Measurements from ENCODE around the gene FAM174C.
A peak's percentile ranks its signal among the peaks of the same experiment; 100 is the strongest.

Gene FAM174C

DNA sequence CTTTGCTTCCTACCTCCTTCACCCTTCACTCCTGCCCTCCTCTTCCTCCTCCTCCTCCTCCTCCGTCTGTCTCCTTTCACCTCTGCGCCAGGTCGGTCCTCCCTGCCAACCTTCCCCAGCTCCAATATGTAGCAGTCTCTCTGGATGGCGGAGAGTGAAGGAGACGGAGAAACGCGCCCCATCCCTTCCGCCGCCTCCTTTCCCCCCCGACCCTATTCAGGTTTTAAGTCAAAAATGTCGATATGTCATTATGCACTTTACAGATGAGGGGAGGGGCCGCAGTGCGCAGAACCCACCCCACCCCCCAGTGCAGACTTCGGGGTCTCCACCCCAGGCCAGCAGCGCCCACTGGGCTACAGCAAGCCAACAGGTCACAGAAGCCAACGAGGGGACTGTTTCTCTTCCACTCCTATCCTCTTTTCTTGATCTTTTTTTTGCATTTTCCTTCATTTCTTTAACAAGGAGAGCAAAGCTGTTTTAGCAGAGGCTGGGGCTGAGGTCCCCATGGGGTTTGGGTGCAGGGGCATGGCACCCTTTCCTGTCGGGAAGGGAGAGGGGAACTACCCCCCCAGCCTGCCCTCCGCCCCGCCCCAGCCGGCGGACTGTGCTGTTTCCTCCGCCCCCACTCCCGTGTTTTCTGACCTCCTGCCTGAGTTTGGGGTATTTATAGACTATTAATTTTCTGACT, 17.7 kb upstream of the FAM174C start:
- TF ChIP-seq, protein P1, sequence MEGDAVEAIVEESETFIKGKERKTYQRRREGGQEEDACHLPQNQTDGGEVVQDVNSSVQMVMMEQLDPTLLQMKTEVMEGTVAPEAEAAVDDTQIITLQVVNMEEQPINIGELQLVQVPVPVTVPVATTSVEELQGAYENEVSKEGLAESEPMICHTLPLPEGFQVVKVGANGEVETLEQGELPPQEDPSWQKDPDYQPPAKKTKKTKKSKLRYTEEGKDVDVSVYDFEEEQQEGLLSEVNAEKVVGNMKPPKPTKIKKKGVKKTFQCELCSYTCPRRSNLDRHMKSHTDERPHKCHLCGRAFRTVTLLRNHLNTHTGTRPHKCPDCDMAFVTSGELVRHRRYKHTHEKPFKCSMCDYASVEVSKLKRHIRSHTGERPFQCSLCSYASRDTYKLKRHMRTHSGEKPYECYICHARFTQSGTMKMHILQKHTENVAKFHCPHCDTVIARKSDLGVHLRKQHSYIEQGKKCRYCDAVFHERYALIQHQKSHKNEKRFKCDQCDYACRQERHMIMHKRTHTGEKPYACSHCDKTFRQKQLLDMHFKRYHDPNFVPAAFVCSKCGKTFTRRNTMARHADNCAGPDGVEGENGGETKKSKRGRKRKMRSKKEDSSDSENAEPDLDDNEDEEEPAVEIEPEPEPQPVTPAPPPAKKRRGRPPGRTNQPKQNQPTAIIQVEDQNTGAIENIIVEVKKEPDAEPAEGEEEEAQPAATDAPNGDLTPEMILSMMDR (IDR thresholded peaks at IDR 0.05): no peak
- Histone ChIP-seq H3K27ac (peak overlapping the region; percentile 88 to 99), H3K4me3 (peak overlapping the region; percentile 13)
- DNase-seq (ENCODE audit: low spot score): no peak

DNA sequence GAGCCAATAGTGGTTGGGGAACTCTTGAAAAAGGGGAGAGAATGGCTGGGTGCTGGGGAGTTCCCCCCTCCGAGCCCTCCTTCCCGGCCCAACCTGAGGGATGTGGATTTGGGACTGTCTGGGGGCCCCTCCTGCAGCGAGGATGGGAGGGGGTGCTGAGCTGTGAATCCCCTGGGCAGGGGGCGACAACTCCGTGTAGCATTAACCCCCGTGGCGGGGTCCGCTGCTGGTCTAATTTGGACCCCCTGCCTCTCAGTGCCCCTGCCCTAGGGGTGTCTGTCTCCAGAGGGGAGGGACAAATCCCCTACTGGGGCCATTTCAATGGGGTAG, 17.2 kb upstream of the FAM174C start:
- DNase-seq (ENCODE audit: low spot score): no peak
- Histone ChIP-seq H3K4me3 (peak overlapping the region; percentile 13), H3K27ac (peak overlapping the region; percentile 88 to 99)
- TF ChIP-seq, protein P1 (IDR thresholded peaks at IDR 0.05): no peak

DNA sequence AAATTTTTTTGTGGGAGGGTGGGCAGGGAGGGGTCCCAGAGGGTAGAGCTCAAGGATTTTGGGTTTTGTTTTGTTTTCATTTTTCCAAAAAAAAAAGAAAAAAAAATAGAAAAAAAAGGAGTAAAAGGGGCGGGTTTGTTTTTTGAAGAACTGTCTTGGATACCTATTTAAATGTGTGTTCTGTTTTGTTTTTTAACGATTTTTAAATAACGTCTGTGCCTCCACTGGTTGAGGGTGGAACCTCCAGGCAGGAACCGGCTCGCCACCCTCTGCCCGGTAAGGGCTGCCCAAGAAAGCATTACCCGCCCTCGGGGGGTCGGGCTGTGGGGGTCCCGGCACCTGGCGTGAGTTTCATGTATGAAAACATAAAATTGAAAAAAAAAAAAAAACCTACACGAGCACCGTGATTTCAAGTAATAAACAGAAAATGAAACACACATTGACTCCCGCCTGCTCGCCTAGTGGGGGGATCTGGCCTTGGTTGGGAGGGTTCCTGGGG, 16.6 kb upstream of the FAM174C start:
- H3K27ac ChIP-seq: peak overlapping the region; percentile 88 to 99
- TF ChIP-seq, protein P1 (IDR thresholded peaks at IDR 0.05): no peak
- DNase-seq (ENCODE audit: low spot score): no peak
- peak overlapping the region; percentile 93 for H3K4me3 ChIP-seq

- Histone ChIP-seq H3K4me3 (peak overlapping the region; percentile 93), H3K27ac (peak overlapping the region; percentile 88 to 99)
- peak; percentile 87 for DNase-seq (ENCODE audit: low spot score)
- TF ChIP-seq, protein P1 (IDR thresholded peaks at IDR 0.05): no peak
Measured at GRCh38 chr19:1259206-1259875, 16.0 kb upstream of the FAM174C start.

DNA sequence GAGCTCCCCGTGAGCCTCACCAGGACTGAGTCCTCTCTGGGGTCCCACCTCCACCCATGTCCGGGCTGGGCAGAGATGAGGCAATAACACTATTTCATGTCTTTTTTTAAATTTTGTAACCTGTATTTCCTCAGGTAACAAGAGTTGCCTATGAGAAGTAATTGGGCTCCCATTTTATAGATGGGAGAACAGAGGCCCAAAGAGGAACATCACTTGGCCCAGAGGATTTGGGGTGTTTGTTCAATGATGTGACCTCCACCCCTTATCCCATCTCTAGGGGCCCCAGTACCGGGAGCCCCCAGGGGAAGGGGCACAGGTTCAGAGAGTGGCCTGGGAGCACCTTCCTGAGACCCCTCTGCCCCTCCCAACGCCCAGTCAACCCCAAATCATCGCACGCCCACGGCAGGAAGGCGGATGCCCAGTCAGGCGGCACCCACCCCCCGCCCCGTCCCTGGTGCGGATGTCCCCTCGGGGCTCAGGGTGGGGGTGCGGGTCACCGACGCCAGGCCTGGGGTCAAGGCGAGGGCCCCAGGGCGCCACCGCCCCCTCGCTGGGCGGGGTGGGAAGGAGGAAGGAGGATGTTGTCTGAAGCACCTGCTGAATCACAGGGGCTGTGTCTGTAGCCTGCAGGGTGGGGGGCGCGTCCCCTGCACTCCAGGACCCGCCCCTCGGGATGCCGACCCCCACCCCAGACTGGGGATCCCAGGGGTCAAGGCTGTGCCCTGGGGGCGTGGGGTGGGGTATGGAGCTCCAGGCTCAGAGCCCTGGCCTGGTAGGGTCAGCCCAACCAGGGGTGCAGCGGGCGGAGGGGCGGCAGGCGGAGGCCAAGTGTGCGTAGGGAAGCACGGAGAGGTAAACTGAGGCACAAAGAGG, 15.2 kb upstream of the FAM174C start:
- TF ChIP-seq, protein P1 (IDR thresholded peaks at IDR 0.05): no peak
- DNase-seq (ENCODE audit: low spot score): peak; percentile 82
- peak overlapping the region; percentile 88 to 99 for H3K27ac ChIP-seq
- H3K4me3 ChIP-seq: peak overlapping the region; percentile 93

DNA sequence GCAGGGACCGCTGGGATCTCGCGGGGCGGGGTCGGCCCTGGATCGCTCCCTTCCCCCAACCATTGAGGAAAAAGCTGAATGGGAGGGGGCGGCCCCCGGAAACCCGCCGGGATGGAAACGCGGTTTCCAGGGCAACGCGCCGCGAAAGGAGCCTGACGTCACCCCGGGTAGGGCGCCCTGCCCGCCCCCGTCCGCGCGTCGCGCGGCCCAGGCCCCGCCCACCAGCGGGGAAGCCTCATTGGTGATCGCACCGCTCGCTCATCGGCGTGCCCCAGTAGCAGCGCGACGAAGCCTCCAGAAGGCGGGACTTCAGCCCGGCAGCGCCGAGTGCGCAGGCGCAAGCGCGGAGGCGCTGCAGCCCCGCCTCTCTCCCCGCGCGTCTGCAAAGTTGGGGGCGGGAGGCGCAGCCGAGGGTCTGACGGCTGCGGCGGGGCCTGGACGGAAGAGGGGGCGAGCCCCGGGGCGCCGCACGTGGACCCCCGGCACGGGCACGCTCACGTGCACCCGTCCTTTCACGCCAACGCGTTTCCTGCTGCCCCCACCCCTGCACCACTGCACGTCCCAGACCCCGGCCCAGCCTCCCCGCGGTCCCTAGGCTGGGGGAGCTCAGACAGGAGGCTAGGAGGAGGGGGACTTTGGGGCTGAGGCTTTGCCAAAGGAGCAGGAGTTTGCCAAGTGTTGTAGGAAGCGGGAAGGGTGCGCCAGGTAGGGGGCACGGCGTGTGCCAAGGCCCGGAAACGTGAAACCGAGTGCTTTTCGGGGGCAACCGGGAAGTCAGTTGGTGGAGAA, 14.4 kb upstream of the FAM174C start:
- TF ChIP-seq, protein P1 (IDR thresholded peaks at IDR 0.05): no peak
- DNase-seq (ENCODE audit: low spot score): peak; percentile 97
- H3K4me3 ChIP-seq: peak overlapping the region; percentile 93

More for the DNA sequence above, 14.4 kb upstream of the FAM174C start:
- H3K27ac ChIP-seq: peak overlapping the region; percentile 88 to 99
